ENCODE data around the gene MACROD2.

- TF ChIP-seq RCOR1 (IDR thresholded peaks at IDR 0.05; ENCODE audit: insufficient replicate concordance, low read length) (no peak), RAD21 (IDR thresholded peaks at IDR 0.05; ENCODE audit: low read length) (no peak), CEBPB (IDR thresholded peaks at IDR 0.05; ENCODE audit: low read depth, low read length) (no peak), CTCF (conservative IDR thresholded peaks at IDR 0.05; ENCODE audit: low read depth, low read length) (no peak), POLR2A (IDR thresholded peaks at IDR 0.05; ENCODE audit: low read depth, low read length) (no peak), USF2 (IDR thresholded peaks at IDR 0.05; ENCODE audit: low read depth, low read length) (no peak), NFE2L2 (IDR thresholded peaks at IDR 0.05; ENCODE audit: low read depth, low read length) (no peak), MAFK (IDR thresholded peaks at IDR 0.05; ENCODE audit: low read depth, low read length) (no peak), FOS (IDR thresholded peaks at IDR 0.05; ENCODE audit: low read depth, low read length) (no peak), BHLHE40 (IDR thresholded peaks at IDR 0.05; ENCODE audit: low read depth, low read length) (no peak), ELK1 (IDR thresholded peaks at IDR 0.05; ENCODE audit: borderline replicate concordance, low read depth, low read length) (no peak), MXI1 (IDR thresholded peaks at IDR 0.05; ENCODE audit: borderline replicate concordance, low read depth, low read length) (no peak), MAZ (IDR thresholded peaks at IDR 0.05; ENCODE audit: borderline replicate concordance, low read depth, low read length) (no peak)
Observed at GRCh38 chr20:15575255-15575654, 1579.9 kb downstream of the MACROD2 start.

All from IMR-90 (cell line).